ENCODE results near the gene TBCC.

GRCh38 chr6:42788671-42789070, 42.8 kb upstream of the TBCC start:
- TF ChIP-seq CTCF (IDR thresholded peaks at IDR 0.05) = no peak
- no peak for TF ChIP-seq POLR2A (IDR thresholded peaks at IDR 0.05)

Measured in uterus (tissue), 2 donors.